ENCODE measurements around the gene FOXP4. TPM values are rescaled to one million over a fixed set of nuclear protein-coding genes. Genes with fewer than 3 reads are reported as not detected.

FOXP4 gene
- total RNA-seq, 1 donor from 2014 or later = 22.4 TPM

- TF ChIP-seq, protein P1, sequence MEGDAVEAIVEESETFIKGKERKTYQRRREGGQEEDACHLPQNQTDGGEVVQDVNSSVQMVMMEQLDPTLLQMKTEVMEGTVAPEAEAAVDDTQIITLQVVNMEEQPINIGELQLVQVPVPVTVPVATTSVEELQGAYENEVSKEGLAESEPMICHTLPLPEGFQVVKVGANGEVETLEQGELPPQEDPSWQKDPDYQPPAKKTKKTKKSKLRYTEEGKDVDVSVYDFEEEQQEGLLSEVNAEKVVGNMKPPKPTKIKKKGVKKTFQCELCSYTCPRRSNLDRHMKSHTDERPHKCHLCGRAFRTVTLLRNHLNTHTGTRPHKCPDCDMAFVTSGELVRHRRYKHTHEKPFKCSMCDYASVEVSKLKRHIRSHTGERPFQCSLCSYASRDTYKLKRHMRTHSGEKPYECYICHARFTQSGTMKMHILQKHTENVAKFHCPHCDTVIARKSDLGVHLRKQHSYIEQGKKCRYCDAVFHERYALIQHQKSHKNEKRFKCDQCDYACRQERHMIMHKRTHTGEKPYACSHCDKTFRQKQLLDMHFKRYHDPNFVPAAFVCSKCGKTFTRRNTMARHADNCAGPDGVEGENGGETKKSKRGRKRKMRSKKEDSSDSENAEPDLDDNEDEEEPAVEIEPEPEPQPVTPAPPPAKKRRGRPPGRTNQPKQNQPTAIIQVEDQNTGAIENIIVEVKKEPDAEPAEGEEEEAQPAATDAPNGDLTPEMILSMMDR (IDR thresholded peaks at IDR 0.05; ENCODE audit: insufficient read depth, low read length, poor library complexity, severe bottlenecking) = no peak
- DNase-seq (ENCODE audit: low read depth) = no peak
- H3K27me3 ChIP-seq (ENCODE audit: control insufficient read depth, insufficient read depth, low read length) = no peaks in the 10 kb centered on the region
- no peak overlapping the region for H3K4me3 ChIP-seq (ENCODE audit: low read depth, low read length)
- H3K36me3 ChIP-seq (ENCODE audit: control insufficient read depth, insufficient read depth, low read length) = no peaks in the 10 kb centered on the region
These were observed 37.4 kb downstream of the FOXP4 start for GRCh38 chr6:41583565-41583964.

- DNase-seq (ENCODE audit: low read depth) = no peak
- H3K27me3 ChIP-seq (ENCODE audit: control insufficient read depth, insufficient read depth, low read length) = no peaks in the 10 kb centered on the region
- TF ChIP-seq, protein P1 (IDR thresholded peaks at IDR 0.05; ENCODE audit: insufficient read depth, low read length, poor library complexity, severe bottlenecking) = no peak
- no peak overlapping the region for H3K4me3 ChIP-seq (ENCODE audit: low read depth, low read length)
- H3K36me3 ChIP-seq (ENCODE audit: control insufficient read depth, insufficient read depth, low read length) = no peaks in the 10 kb centered on the region
These were observed 38.0 kb downstream of the FOXP4 start for GRCh38 chr6:41584205-41584604.

DNA sequence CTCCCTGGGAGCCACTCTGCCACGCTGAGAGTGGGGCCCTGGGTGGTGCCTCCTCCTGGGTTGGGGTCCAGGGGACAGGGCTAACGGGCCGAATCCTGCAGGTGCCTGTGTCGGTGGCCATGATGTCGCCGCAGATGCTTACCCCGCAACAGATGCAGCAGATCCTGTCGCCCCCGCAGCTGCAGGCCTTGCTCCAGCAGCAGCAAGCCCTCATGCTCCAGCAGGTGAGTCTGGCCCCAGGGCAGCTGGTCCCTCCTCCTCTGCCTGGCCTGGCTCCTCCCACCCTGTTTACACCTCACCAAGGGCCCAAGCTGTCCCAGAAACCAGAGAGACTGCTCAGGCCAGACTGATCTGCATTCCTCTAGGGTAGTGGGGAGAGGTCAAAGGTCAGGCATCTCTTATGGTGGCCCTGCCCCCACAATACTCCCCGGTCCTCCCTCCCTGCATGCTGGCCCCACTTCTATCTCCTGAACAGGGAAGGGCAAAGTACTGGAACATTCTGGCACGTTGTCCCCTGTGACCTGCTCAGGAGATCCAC is 38.6 kb downstream of the FOXP4 start:
- H3K36me3 ChIP-seq (ENCODE audit: control insufficient read depth, insufficient read depth, low read length) = no peaks in the 10 kb centered on the region
- TF ChIP-seq, protein P1 (IDR thresholded peaks at IDR 0.05; ENCODE audit: insufficient read depth, low read length, poor library complexity, severe bottlenecking) = no peak
- DNase-seq (ENCODE audit: low read depth) = no peak

DNA sequence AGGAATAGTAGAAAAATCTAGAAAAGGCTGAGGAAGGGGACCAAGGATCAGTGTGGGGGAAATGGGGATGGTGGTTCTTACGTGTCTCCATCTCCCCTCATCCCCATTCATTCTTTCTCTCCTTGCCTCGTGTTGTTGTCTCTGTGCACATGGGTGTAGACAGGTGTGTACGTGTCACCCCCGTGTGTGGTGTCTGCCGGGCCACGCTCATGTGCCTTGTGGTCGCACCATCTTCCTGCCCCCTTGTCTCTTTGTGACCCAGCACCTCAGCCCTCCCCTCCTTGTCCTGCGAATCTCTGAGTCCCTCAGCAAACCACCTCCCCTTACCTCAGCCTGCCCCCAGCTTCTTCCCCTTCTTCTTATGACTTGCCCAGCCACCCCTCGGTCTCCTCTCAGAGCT is 39.4 kb downstream of the FOXP4 start:
- no peak for DNase-seq (ENCODE audit: low read depth)
- Histone ChIP-seq H3K4me3 (ENCODE audit: low read depth, low read length) (no peak overlapping the region), H3K36me3 (ENCODE audit: control insufficient read depth, insufficient read depth, low read length) (no peaks in the 10 kb centered on the region), H3K27me3 (ENCODE audit: control insufficient read depth, insufficient read depth, low read length) (no peaks in the 10 kb centered on the region)
- TF ChIP-seq, protein P1 (IDR thresholded peaks at IDR 0.05; ENCODE audit: insufficient read depth, low read length, poor library complexity, severe bottlenecking) = no peak

More for the DNA sequence above, 38.6 kb downstream of the FOXP4 start:
- no peaks in the 10 kb centered on the region for H3K27me3 ChIP-seq (ENCODE audit: control insufficient read depth, insufficient read depth, low read length)
- H3K4me3 ChIP-seq (ENCODE audit: low read depth, low read length) = no peak overlapping the region

DNA sequence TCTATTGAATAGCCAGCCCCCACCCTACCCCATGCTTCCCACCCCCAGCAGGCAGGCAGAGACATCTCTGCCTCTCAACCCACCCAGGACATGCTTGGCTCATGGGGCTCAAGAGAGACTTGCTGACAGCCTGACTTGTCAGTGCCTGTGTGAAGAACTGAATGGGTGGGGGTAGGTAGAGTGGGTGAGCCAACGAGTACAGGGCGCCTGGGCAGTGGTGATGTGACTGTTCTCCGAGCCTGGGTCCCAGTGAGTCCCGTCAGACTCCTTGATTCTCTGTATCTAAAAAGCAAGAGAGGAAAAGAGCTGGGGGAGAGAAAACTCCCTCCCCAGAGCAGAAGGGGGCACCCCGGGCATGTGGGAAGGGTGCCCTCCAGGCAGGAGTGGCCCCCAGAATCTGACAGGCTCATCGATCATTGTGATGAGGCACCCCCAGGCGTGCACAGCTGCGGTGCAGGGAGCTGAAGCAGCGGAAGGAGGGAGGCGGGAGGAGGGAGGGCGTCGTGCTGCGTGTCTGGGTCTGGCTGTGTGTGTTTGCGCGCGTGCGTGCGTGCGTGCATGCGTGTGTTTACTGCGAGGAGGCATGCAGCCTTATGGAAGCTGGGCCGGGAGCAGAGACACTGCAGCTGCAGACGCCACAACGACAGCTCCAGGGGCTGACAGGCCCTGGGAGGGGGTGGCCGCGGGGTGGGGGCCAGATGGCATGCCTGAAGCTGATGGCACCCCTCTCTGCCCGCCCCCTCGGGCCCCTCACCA is 40.2 kb downstream of the FOXP4 start:
- no peak overlapping the region for H3K4me3 ChIP-seq (ENCODE audit: low read depth, low read length)
- TF ChIP-seq, protein P1 (IDR thresholded peaks at IDR 0.05; ENCODE audit: insufficient read depth, low read length, poor library complexity, severe bottlenecking) = no peak
- H3K27me3 ChIP-seq (ENCODE audit: control insufficient read depth, insufficient read depth, low read length) = no peaks in the 10 kb centered on the region
- no peak for DNase-seq (ENCODE audit: low read depth)
- H3K36me3 ChIP-seq (ENCODE audit: control insufficient read depth, insufficient read depth, low read length) = no peaks in the 10 kb centered on the region
